ENCODE measurements around the gene MOCS3. TPM values are rescaled to one million over a fixed set of nuclear protein-coding genes. Genes with fewer than 3 reads are reported as not detected.

Gene MOCS3
- total RNA-seq, 1 donor from 2014 or later: 6.2 TPM

GRCh38 chr20:50996901-50997865 lies 38.6 kb downstream of the MOCS3 start:
- H3K36me3 Mint-ChIP-seq (ENCODE audit: low read depth): no peaks in the 10 kb centered on the region
- intact Hi-C loops (cut with micrococcal nuclease): no loop called here
- H3K4me3 Mint-ChIP-seq: no peak overlapping the region
- H3K27me3 Mint-ChIP-seq (ENCODE audit: insufficient read depth): peaks cover 9% of the 10 kb centered on the region
- no peak for DNase-seq (ENCODE audit: low spot score)
- H3K9me3 Mint-ChIP-seq: no peaks in the 10 kb centered on the region
- H3K4me1 Mint-ChIP-seq (ENCODE audit: low read depth): peaks cover 6% of the 10 kb centered on the region
- no peak overlapping the region for H3K27ac Mint-ChIP-seq

GRCh38 chr20:50999355-50999754 lies 40.7 kb downstream of the MOCS3 start:
- no peaks in the 10 kb centered on the region for H3K4me1 Mint-ChIP-seq (ENCODE audit: low read depth)
- intact Hi-C loops (cut with micrococcal nuclease): no loop called here
- H3K9me3 Mint-ChIP-seq: no peaks in the 10 kb centered on the region
- H3K36me3 Mint-ChIP-seq (ENCODE audit: low read depth): no peaks in the 10 kb centered on the region
- peaks cover 11% of the 10 kb centered on the region for H3K27me3 Mint-ChIP-seq (ENCODE audit: insufficient read depth)
- no peak overlapping the region for H3K27ac Mint-ChIP-seq
- no peak for DNase-seq (ENCODE audit: low spot score)
- no peak overlapping the region for H3K4me3 Mint-ChIP-seq

- H3K4me3 Mint-ChIP-seq: no peak overlapping the region
- DNase-seq (ENCODE audit: low spot score): no peak
- H3K36me3 Mint-ChIP-seq (ENCODE audit: low read depth): no peaks in the 10 kb centered on the region
- no peaks in the 10 kb centered on the region for H3K4me1 Mint-ChIP-seq (ENCODE audit: low read depth)
- H3K9me3 Mint-ChIP-seq: no peaks in the 10 kb centered on the region
- H3K27me3 Mint-ChIP-seq (ENCODE audit: insufficient read depth): peaks cover 9% of the 10 kb centered on the region
- H3K27ac Mint-ChIP-seq: no peak overlapping the region
- intact Hi-C loops (cut with micrococcal nuclease): no loop called here
These were observed 43.0 kb downstream of the MOCS3 start for GRCh38 chr20:51001430-51002265.

- Mint-ChIP-seq H3K27me3 (ENCODE audit: insufficient read depth) (peaks cover 5% of the 10 kb centered on the region), H3K27ac (no peak overlapping the region), H3K4me1 (ENCODE audit: low read depth) (no peaks in the 10 kb centered on the region), H3K9me3 (no peaks in the 10 kb centered on the region), H3K4me3 (no peak overlapping the region), H3K36me3 (ENCODE audit: low read depth) (no peaks in the 10 kb centered on the region)
- no peak for DNase-seq (ENCODE audit: low spot score)
- intact Hi-C loops (cut with micrococcal nuclease): no loop called here
These were observed 44.0 kb downstream of the MOCS3 start for GRCh38 chr20:51002633-51003032.

DNA sequence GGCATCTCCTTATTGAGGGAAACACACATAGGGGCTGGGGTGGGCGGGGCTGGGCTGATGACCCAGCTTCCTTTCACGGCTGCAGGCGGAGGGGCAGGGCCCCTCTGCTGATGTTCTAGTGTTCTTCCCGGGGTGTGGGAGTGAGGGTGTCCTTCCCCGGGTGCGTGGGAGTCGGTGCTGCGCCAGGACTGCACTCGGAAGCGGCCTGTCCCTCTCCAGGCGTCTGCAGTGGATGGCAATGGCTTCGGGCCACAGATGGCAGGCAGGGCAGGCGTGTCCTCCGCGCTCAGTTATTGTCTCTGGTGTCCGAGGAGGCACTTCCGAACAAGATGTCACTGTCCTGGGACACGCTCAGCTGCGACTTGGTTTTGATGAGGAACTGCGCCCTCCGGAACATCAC lies 45.1 kb downstream of the MOCS3 start:
- intact Hi-C loops (cut with micrococcal nuclease): no loop called here
- no peaks in the 10 kb centered on the region for H3K36me3 Mint-ChIP-seq (ENCODE audit: low read depth)
- no peaks in the 10 kb centered on the region for H3K9me3 Mint-ChIP-seq
- H3K4me1 Mint-ChIP-seq (ENCODE audit: low read depth): no peaks in the 10 kb centered on the region
- peaks cover 4% of the 10 kb centered on the region for H3K27me3 Mint-ChIP-seq (ENCODE audit: insufficient read depth)
- no peak for DNase-seq (ENCODE audit: low spot score)
- no peak overlapping the region for H3K27ac Mint-ChIP-seq
- no peak overlapping the region for H3K4me3 Mint-ChIP-seq

GRCh38 chr20:51004305-51004727 lies 45.7 kb downstream of the MOCS3 start:
- Mint-ChIP-seq H3K27me3 (ENCODE audit: insufficient read depth) (peaks cover 4% of the 10 kb centered on the region), H3K9me3 (no peaks in the 10 kb centered on the region), H3K36me3 (ENCODE audit: low read depth) (no peaks in the 10 kb centered on the region), H3K27ac (no peak overlapping the region), H3K4me1 (ENCODE audit: low read depth) (no peaks in the 10 kb centered on the region), H3K4me3 (no peak overlapping the region)
- no peak for DNase-seq (ENCODE audit: low spot score)
- intact Hi-C loops (cut with micrococcal nuclease): no loop called here

DNA sequence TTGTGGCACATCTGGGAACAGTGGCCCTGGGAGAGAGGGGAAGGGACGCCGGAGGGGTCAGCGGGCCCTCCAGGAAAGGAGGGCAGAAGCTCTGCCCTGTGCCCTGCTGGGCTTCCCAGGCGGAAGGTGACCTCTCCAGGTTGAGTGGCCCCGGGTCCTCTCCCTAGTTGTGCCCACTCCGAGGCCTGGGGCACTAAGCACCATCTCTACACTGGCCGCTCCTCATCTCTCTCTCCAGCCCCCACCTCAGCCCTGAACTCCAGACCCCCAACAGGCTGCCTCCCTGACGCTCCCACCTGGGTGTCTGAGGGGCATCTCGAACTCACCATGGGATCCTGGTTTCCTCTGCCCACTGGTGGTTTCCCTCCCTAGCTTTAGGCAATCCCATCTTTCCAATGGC lies 46.2 kb downstream of the MOCS3 start:
- no peaks in the 10 kb centered on the region for H3K9me3 Mint-ChIP-seq
- no peak for DNase-seq (ENCODE audit: low spot score)
- H3K27me3 Mint-ChIP-seq (ENCODE audit: insufficient read depth): peaks cover 4% of the 10 kb centered on the region
- no peaks in the 10 kb centered on the region for H3K4me1 Mint-ChIP-seq (ENCODE audit: low read depth)
- no peak overlapping the region for H3K4me3 Mint-ChIP-seq
- H3K27ac Mint-ChIP-seq: no peak overlapping the region
- H3K36me3 Mint-ChIP-seq (ENCODE audit: low read depth): no peaks in the 10 kb centered on the region
- intact Hi-C loops (cut with micrococcal nuclease): no loop called here

DNA sequence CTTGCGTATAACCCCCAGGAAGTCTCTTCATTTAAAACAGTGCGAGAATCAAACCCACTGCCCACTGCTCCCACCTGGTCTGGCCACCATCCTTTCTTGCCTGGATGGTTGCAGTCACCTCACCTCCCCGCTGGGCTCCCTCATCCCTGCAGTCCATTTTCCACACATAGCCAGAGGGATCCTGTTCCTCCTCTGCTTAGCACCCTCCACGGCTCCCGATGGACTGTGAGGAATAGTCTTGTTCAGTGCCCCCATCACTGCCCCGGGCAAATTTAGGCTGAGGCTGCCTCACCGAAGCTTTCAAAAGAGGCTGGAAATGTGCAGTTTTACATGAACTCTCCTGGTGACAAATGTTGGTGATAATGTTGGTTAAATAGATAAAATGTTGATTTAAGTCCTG lies 46.6 kb downstream of the MOCS3 start:
- intact Hi-C loops (cut with micrococcal nuclease): no loop called here
- no peaks in the 10 kb centered on the region for H3K9me3 Mint-ChIP-seq
- H3K36me3 Mint-ChIP-seq (ENCODE audit: low read depth): no peaks in the 10 kb centered on the region
- H3K27ac Mint-ChIP-seq: no peak overlapping the region
- H3K4me3 Mint-ChIP-seq: no peak overlapping the region
- no peak for DNase-seq (ENCODE audit: low spot score)
- H3K27me3 Mint-ChIP-seq (ENCODE audit: insufficient read depth): peaks cover 4% of the 10 kb centered on the region
- no peaks in the 10 kb centered on the region for H3K4me1 Mint-ChIP-seq (ENCODE audit: low read depth)

DNA sequence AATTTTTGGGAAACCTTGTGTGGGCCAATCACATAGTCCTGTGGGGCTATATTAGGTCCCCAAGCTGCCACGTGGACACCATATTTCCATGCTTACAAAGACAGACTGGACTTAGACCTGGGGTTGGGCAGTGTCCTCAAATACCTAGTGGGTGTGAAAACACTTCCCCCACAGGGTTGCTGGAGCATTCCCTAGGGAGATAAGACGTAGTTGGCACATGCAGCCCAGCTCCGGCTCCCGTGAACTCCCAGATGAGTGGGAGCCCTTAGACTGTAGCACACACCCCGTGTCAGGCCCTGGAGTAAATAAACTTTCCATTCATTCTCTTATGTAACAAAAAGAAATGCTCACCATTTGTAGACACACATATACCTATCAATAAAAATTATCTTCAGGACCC lies 50.1 kb downstream of the MOCS3 start:
- intact Hi-C loops (cut with micrococcal nuclease): no loop called here

DNA sequence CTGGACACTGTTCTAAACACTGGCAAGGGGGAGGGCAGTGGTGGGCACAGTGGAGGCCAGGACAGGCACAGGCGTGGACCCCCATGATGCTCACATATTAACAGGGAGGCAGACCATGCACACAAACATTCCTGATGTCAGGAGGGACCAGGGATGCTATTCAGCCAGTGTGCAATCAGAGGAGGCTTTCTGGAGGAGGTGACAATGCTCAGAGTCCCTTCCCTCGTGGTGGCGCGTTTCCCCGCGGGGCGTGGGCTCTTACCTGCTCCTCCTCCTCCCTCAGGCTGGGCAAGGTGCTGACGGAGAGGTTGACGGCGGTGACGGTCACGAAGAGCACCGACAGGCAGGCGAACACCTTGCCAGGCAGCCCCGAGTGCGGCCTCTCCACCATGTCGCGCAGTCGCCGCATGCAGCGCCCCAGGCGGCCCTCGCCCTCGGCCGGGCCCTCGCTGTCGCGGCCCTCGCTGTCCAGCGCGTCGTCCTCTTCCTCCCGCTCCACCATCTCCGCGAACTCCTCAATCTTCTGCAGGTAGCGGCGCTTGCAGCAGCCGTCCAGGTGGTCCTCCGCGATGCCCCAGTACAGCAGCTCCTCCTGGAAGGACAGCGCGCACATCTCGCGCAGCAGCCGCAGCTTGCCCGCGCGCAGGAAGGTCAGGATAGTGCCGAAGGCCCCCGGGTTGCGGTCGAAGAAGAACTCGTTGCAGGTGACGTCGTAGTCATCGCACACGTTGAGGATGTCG lies 50.9 kb downstream of the MOCS3 start:
- intact Hi-C loops (cut with micrococcal nuclease): no loop called here
- no peaks in the 10 kb centered on the region for H3K9me3 Mint-ChIP-seq
- no peaks in the 10 kb centered on the region for H3K4me1 Mint-ChIP-seq (ENCODE audit: low read depth)
- DNase-seq (ENCODE audit: low spot score): no peak
- no peaks in the 10 kb centered on the region for H3K27me3 Mint-ChIP-seq (ENCODE audit: insufficient read depth)
- H3K27ac Mint-ChIP-seq: no peak overlapping the region
- H3K4me3 Mint-ChIP-seq: no peak overlapping the region
- no peaks in the 10 kb centered on the region for H3K36me3 Mint-ChIP-seq (ENCODE audit: low read depth)

More for the DNA sequence above, 50.1 kb downstream of the MOCS3 start:
- no peaks in the 10 kb centered on the region for H3K27me3 Mint-ChIP-seq (ENCODE audit: insufficient read depth)
- no peak overlapping the region for H3K4me3 Mint-ChIP-seq
- no peak for DNase-seq (ENCODE audit: low spot score)
- no peaks in the 10 kb centered on the region for H3K36me3 Mint-ChIP-seq (ENCODE audit: low read depth)
- no peak overlapping the region for H3K27ac Mint-ChIP-seq
- no peaks in the 10 kb centered on the region for H3K4me1 Mint-ChIP-seq (ENCODE audit: low read depth)
- H3K9me3 Mint-ChIP-seq: no peaks in the 10 kb centered on the region

DNA sequence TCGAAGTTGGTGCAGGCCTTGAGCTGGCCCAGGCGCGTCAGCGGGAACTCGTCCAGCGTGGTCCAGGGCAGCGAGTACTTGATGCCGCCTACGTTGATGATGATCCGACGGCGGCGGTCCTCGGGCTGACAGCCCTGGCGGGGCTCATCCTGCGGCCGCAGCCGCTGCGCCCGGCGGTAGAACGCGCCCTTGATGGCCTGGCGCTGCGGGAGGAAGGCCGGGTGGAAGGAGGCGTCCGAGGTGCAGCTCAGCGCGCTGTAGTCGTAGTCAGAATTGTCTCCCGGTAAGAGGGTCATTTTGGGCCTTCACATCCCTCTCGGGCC lies 51.4 kb downstream of the MOCS3 start:
- Mint-ChIP-seq H3K4me3 (no peak overlapping the region), H3K36me3 (ENCODE audit: low read depth) (no peaks in the 10 kb centered on the region), H3K4me1 (ENCODE audit: low read depth) (no peaks in the 10 kb centered on the region), H3K27ac (no peak overlapping the region), H3K27me3 (ENCODE audit: insufficient read depth) (no peaks in the 10 kb centered on the region), H3K9me3 (no peaks in the 10 kb centered on the region)
- intact Hi-C loops (cut with micrococcal nuclease): no loop called here
- DNase-seq (ENCODE audit: low spot score): no peak

DNA sequence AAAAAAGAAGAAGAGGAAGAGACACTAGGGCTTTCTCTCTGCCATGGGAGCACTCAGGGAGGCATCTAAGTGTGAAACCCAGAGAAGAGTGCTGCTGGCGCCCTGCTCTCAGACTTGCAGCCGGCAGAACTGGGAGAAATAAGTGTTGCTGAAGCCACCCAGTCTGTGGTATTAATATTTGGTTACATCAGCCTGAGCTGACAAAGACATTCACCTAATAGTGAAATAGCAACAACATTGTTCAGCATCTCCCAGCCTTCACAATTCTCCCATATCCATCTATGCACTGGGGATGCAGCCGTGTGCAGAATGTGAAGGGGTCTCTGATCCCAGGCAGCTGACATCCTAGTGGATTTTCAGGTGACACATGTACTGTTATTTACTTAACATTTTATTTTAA lies 52.3 kb downstream of the MOCS3 start:
- Mint-ChIP-seq H3K4me1 (ENCODE audit: low read depth) (no peaks in the 10 kb centered on the region), H3K27ac (no peak overlapping the region), H3K4me3 (no peak overlapping the region), H3K27me3 (ENCODE audit: insufficient read depth) (no peaks in the 10 kb centered on the region), H3K36me3 (ENCODE audit: low read depth) (no peaks in the 10 kb centered on the region), H3K9me3 (no peaks in the 10 kb centered on the region)
- intact Hi-C loops (cut with micrococcal nuclease): no loop called here
- no peak for DNase-seq (ENCODE audit: low spot score)

- Mint-ChIP-seq H3K27ac (no peak overlapping the region), H3K36me3 (ENCODE audit: low read depth) (no peaks in the 10 kb centered on the region), H3K4me1 (ENCODE audit: low read depth) (no peaks in the 10 kb centered on the region), H3K4me3 (no peak overlapping the region), H3K9me3 (no peaks in the 10 kb centered on the region), H3K27me3 (ENCODE audit: insufficient read depth) (no peaks in the 10 kb centered on the region)
- DNase-seq (ENCODE audit: low spot score): no peak
- intact Hi-C loops (cut with micrococcal nuclease): no loop called here
These were observed 52.9 kb downstream of the MOCS3 start for GRCh38 chr20:51011479-51011878.
